ENCODE results near the gene CTTNBP2.

The CTTNBP2 gene

DNA sequence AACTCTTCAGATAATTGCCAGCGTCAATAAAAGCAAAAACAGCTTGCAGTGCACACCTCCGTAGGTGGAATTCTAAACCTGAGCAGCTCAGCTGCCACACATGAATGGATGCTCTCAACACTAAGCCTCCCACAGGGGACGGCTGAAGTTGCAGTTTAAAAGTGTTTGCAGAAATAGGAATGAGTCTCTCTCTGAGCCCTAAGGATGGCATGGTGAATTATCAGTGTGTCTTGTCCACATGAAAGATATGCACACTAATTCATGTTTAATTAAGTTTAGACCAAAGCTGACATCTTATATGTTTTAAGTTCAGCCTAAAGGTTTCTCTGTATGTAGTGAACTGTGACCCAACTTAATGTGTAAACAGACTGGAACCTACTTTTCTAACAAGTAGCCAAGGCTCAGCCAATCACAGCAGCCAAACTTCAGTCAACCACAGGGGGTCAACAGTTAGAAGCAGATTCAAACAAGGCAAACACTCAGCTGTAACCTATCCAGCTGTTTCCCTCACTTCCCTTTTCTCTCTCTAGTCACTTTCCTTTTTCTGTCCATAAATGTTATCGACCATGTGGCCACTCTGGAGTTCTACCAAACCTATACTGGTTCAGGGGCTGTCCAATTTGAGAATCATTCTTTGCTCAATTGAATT lies 38.1 kb downstream of the CTTNBP2 start:
- no peak overlapping the region for H3K27ac ChIP-seq (ENCODE audit: low read depth, low read length)
- no peaks in the 10 kb centered on the region for H3K27me3 ChIP-seq (ENCODE audit: control insufficient read depth, insufficient read depth, low read length)
- H3K9ac ChIP-seq (ENCODE audit: low read length) = no peak overlapping the region
- no peaks in the 10 kb centered on the region for H3K4me1 ChIP-seq (ENCODE audit: control insufficient read depth, insufficient read depth, low read length)
- no peak overlapping the region for H3K4me3 ChIP-seq (ENCODE audit: low read length)
- no peaks in the 10 kb centered on the region for H3K36me3 ChIP-seq (ENCODE audit: control insufficient read depth, insufficient read depth, low read length)

DNA sequence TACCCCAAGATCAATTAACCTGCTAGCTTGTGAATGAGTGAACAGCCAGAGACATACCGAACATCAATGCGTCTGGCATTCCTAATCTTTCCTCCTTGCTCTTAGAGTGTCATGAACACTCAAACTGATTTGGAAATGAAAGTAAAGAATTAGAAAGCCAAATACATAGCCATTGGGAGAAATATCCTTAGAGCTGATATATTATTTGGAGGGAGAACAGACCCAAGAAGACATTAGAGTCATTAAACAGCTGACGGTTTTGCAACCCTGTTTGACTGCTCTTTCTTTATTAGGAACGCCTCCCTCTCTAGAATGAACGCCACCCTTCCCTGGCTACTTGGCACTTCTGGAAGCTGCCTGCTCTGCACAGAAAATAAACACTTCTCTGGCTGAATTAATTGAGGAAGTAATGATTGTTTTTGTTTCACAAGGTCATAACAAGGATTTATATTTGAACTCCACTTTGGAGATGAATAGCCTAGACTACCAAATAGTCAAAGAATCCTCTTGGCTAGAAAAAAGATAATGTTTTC lies 42.8 kb downstream of the CTTNBP2 start:
- peaks cover 3% of the 10 kb centered on the region for H3K4me1 ChIP-seq (ENCODE audit: control insufficient read depth, insufficient read depth, low read length)
- no peaks in the 10 kb centered on the region for H3K27me3 ChIP-seq (ENCODE audit: control insufficient read depth, insufficient read depth, low read length)
- H3K27ac ChIP-seq (ENCODE audit: low read depth, low read length) = no peak overlapping the region
- no peak overlapping the region for H3K9ac ChIP-seq (ENCODE audit: low read length)
- H3K4me3 ChIP-seq (ENCODE audit: low read length) = peak overlapping the region; percentile 11
- H3K36me3 ChIP-seq (ENCODE audit: control insufficient read depth, insufficient read depth, low read length) = no peaks in the 10 kb centered on the region

DNA sequence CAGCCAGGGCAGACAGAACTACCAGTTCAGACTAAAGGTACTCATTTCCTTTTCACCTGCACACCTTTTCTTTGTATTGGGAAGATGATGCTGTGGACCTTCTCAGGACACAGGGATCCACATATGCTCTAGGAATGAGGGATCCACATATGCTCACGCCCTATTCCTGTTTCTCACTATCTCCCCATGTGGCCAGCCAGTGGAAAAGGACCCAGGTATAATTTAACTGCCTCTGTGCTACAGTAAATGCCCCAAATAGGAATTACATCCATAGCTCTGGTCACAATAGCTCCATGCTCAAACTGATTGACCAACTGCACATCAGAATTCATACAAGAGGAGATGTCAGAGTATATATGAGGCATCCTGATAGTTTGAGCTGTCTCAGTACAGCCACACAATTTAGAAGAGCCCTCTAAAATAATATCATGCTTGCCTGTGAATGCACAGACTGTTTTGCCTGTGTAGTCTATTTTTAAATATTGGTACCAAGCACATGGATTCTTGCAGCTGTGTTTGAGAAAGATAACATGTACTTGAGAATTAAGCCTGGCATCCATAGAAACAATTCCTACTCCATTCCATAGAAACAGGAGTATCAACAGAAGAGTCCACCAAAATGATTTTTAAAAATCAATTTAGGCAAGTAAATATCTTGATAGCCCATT lies 43.7 kb downstream of the CTTNBP2 start:
- no peaks in the 10 kb centered on the region for H3K36me3 ChIP-seq (ENCODE audit: control insufficient read depth, insufficient read depth, low read length)
- H3K27me3 ChIP-seq (ENCODE audit: control insufficient read depth, insufficient read depth, low read length) = no peaks in the 10 kb centered on the region
- no peak overlapping the region for H3K27ac ChIP-seq (ENCODE audit: low read depth, low read length)
- H3K4me3 ChIP-seq (ENCODE audit: low read length) = no peak overlapping the region
- no peak overlapping the region for H3K9ac ChIP-seq (ENCODE audit: low read length)
- peaks cover 3% of the 10 kb centered on the region for H3K4me1 ChIP-seq (ENCODE audit: control insufficient read depth, insufficient read depth, low read length)

DNA sequence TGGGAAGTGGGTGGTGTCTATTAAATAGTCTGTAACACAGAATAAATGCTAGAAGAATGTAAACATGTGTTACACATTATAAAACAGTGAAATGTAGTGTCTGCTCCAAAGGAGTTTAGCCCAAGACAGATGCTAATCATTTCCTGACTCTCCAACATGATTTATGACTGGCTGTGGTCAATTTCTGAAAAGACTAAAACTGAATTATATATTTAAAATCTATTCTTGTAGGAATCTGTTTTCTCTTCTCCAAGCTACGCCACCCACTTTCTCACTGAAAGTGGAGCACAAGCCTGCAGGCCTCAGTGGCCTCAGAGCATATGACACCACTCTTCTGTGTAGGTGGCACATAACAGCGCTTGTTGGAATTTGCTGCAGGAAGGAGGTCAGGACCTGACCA lies 44.4 kb downstream of the CTTNBP2 start:
- no peak overlapping the region for H3K4me3 ChIP-seq (ENCODE audit: low read length)
- peaks cover 3% of the 10 kb centered on the region for H3K4me1 ChIP-seq (ENCODE audit: control insufficient read depth, insufficient read depth, low read length)
- no peak overlapping the region for H3K9ac ChIP-seq (ENCODE audit: low read length)
- H3K27me3 ChIP-seq (ENCODE audit: control insufficient read depth, insufficient read depth, low read length) = no peaks in the 10 kb centered on the region
- H3K27ac ChIP-seq (ENCODE audit: low read depth, low read length) = no peak overlapping the region
- H3K36me3 ChIP-seq (ENCODE audit: control insufficient read depth, insufficient read depth, low read length) = no peaks in the 10 kb centered on the region

DNA sequence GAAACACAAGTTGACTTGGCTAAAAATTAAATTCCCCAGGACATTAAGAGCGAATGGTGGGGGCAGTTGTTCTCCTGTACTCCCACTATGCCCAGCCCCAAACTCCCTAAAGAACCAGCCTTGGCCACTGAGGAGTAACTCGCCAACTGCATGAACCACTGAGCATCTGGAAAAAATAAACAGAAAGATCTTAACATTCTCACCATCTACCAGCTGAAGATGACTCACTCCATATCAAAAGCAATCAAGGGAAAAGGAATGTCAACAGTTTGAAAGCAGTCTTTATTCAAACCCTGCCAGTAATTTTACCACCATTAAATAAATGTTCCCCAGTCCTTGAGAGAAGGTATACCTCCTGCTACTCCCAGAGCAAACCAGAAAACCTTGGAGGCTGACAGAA lies 45.4 kb downstream of the CTTNBP2 start:
- Histone ChIP-seq H3K36me3 (ENCODE audit: control insufficient read depth, insufficient read depth, low read length) (no peaks in the 10 kb centered on the region), H3K4me3 (ENCODE audit: low read length) (no peak overlapping the region), H3K4me1 (ENCODE audit: control insufficient read depth, insufficient read depth, low read length) (peaks cover 3% of the 10 kb centered on the region), H3K27me3 (ENCODE audit: control insufficient read depth, insufficient read depth, low read length) (no peaks in the 10 kb centered on the region), H3K9ac (ENCODE audit: low read length) (no peak overlapping the region), H3K27ac (ENCODE audit: low read depth, low read length) (no peak overlapping the region)

DNA sequence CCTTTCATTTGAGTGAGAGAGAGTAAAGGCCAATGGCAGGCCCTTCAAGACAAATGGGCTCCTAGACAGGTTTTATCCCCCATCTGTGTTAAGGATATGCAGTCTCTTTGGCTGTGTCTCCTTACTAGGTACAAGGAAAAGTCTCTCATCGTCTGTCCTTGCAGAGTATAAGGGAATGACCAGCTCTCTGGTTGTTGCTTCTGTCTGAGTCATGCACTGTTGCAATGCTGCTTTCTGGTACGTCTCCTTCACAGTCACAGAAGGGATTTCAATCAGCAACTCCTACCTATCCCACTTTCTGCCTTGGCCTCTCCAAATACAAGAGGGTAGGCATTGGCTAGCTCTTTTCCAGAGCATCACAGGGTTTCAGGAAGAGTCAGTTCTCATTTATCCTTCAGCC lies 48.1 kb downstream of the CTTNBP2 start:
- Histone ChIP-seq H3K36me3 (ENCODE audit: control insufficient read depth, insufficient read depth, low read length) (no peaks in the 10 kb centered on the region), H3K4me1 (ENCODE audit: control insufficient read depth, insufficient read depth, low read length) (peaks cover 3% of the 10 kb centered on the region), H3K27ac (ENCODE audit: low read depth, low read length) (no peak overlapping the region), H3K9ac (ENCODE audit: low read length) (no peak overlapping the region), H3K27me3 (ENCODE audit: control insufficient read depth, insufficient read depth, low read length) (no peaks in the 10 kb centered on the region), H3K4me3 (ENCODE audit: low read length) (no peak overlapping the region)

DNA sequence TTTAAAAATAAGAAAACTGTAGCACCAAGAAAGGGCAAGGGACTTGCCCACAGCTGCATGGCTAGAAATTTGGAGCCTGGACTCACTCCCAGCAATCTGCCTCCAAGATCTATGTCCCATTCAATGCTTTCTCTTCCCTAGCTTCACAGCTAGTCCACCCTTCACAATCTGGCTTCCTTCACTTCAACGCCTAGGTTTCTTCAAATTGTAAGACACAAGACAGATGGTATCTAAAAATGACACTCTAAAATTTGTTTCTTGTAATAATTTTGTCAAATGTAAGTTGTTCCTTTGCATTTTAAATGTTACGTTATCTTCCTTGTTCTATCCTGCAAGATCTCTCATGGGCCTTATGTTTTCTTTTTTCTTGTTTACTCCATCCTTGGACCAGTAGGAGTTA lies 48.6 kb downstream of the CTTNBP2 start:
- Histone ChIP-seq H3K9ac (ENCODE audit: low read length) (no peak overlapping the region), H3K4me3 (ENCODE audit: low read length) (no peak overlapping the region), H3K36me3 (ENCODE audit: control insufficient read depth, insufficient read depth, low read length) (no peaks in the 10 kb centered on the region), H3K4me1 (ENCODE audit: control insufficient read depth, insufficient read depth, low read length) (peaks cover 3% of the 10 kb centered on the region), H3K27ac (ENCODE audit: low read depth, low read length) (no peak overlapping the region), H3K27me3 (ENCODE audit: control insufficient read depth, insufficient read depth, low read length) (no peaks in the 10 kb centered on the region)

DNA sequence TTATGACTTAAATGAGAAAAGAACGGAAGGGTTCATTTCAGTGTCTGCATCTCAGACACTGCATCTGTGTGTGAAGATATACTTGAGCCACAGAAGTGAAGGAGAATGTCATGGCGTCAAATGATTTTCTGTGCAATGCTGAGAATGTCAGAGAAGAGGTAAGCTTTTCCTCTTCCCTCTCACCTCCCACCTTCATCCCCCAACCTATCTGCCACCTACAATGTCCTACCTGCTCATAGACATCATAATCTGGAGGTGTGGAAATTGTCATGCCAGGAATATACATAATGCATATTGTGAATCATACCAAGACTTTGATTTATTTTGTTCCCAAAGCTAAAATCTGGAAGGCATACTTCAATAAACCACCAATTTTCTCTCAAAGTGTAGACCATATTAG lies 53.7 kb downstream of the CTTNBP2 start:
- Histone ChIP-seq H3K36me3 (ENCODE audit: control insufficient read depth, insufficient read depth, low read length) (no peaks in the 10 kb centered on the region), H3K27ac (ENCODE audit: low read depth, low read length) (no peak overlapping the region), H3K27me3 (ENCODE audit: control insufficient read depth, insufficient read depth, low read length) (no peaks in the 10 kb centered on the region), H3K9ac (ENCODE audit: low read length) (no peak overlapping the region), H3K4me3 (ENCODE audit: low read length) (no peak overlapping the region), H3K4me1 (ENCODE audit: control insufficient read depth, insufficient read depth, low read length) (no peaks in the 10 kb centered on the region)

DNA sequence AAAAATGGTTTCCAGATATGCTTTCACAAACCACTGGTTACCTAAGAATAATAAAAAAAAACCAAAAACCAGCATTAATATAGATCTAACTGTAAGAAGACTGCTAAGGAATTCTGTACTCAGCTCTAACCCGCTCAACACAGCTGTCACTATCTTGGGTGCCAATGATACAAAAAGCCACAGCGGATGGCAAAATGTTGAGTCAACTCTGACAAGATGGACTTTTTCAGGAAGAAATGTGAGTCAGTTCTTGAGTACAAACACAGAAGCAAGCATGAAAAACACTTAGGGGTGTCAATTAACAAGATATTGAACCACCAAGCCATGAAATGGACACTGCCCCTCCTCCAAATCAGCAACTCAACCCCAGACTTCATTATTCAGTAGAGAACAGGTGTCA lies 55.0 kb downstream of the CTTNBP2 start:
- no peak overlapping the region for H3K4me3 ChIP-seq (ENCODE audit: low read length)
- no peaks in the 10 kb centered on the region for H3K36me3 ChIP-seq (ENCODE audit: control insufficient read depth, insufficient read depth, low read length)
- H3K4me1 ChIP-seq (ENCODE audit: control insufficient read depth, insufficient read depth, low read length) = no peaks in the 10 kb centered on the region
- no peak overlapping the region for H3K27ac ChIP-seq (ENCODE audit: low read depth, low read length)
- H3K9ac ChIP-seq (ENCODE audit: low read length) = no peak overlapping the region
- H3K27me3 ChIP-seq (ENCODE audit: control insufficient read depth, insufficient read depth, low read length) = no peaks in the 10 kb centered on the region

DNA sequence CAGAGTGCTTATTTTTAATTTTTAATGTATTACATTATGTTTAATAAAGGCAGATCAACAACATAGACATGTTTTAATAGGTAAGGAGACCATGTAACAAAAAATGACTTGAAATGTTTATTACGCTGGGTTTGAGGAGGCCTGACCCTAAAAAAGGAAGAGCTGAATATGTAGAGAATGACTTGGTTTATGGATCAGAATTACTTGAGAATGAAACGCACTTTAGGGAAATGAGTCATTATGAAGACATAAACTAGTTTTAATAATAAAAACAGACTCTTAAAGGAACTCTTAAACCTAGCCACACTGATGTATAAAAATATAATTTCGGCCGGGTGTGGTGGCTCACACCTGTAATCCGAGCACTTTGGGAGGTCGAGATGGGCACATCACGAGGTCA lies 56.5 kb downstream of the CTTNBP2 start:
- Histone ChIP-seq H3K27me3 (ENCODE audit: control insufficient read depth, insufficient read depth, low read length) (no peaks in the 10 kb centered on the region), H3K27ac (ENCODE audit: low read depth, low read length) (no peak overlapping the region)

DNA sequence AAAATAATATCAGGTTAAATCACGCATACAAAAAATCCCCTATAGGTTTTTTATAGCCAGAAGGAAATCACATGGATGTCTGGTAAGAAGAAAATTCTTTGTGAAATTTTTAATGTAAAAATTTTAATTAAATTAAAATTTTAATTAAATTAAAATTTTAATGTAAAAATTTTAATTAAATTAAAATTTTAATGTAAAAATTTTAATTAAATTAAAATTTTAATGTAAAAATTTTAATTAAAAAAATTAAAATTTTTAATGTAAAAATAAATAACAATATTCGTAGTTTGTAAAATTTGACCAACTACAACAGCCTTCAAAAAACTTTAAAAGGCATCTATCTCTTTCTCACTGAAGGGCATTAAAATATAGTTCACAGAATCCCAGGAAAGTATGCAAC lies 61.5 kb downstream of the CTTNBP2 start:
- Histone ChIP-seq H3K4me3 (ENCODE audit: low read length) (no peak overlapping the region), H3K27ac (ENCODE audit: low read depth, low read length) (no peak overlapping the region), H3K36me3 (ENCODE audit: control insufficient read depth, insufficient read depth, low read length) (no peaks in the 10 kb centered on the region), H3K27me3 (ENCODE audit: control insufficient read depth, insufficient read depth, low read length) (no peaks in the 10 kb centered on the region), H3K4me1 (ENCODE audit: control insufficient read depth, insufficient read depth, low read length) (no peaks in the 10 kb centered on the region), H3K9ac (ENCODE audit: low read length) (no peak overlapping the region)

More for the DNA sequence above, 56.5 kb downstream of the CTTNBP2 start:
- Histone ChIP-seq H3K36me3 (ENCODE audit: control insufficient read depth, insufficient read depth, low read length) (no peaks in the 10 kb centered on the region), H3K9ac (ENCODE audit: low read length) (no peak overlapping the region), H3K4me1 (ENCODE audit: control insufficient read depth, insufficient read depth, low read length) (no peaks in the 10 kb centered on the region), H3K4me3 (ENCODE audit: low read length) (no peak overlapping the region)

DNA sequence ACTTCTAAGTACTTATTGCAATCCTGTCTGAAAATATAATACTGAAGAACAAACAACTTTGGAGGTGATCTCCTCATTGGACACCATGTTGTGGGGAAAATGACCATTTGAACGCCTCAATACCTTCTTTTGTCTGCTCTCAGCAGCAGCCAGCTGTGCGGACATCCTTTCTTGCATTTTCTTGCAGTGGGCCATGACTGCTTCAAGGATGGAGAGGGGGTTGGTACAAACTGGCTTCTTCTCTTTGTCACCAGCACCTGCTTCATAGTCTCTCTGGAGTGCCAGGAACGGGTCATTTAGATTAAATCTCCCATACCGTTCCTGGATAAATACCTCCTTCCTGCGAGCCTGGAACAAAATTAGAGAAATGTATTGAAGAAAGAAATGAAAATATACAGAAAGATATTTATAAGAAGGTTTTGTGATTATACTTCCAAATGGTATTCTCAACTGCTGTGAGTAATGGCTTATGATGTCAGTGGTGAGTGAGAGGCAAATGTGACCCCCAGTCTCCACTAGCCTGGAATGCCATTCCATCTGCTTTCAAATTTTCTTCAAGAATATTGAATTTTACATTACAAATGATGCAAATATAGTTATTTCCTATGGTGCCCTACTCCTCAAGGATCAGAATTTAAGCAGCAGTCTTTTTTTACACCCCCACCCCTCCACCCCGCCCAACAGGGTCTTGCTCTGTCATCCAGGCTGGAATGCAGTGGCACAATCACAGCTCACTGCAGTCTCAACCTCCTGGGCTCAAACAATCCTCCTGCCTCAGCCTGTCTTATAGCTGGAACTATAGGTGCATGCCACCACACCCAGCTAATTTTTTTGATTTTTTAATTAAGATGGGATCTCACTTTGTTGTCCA lies 62.4 kb downstream of the CTTNBP2 start:
- Histone ChIP-seq H3K9ac (ENCODE audit: low read length) (no peak overlapping the region), H3K4me1 (ENCODE audit: control insufficient read depth, insufficient read depth, low read length) (no peaks in the 10 kb centered on the region), H3K27me3 (ENCODE audit: control insufficient read depth, insufficient read depth, low read length) (no peaks in the 10 kb centered on the region), H3K4me3 (ENCODE audit: low read length) (no peak overlapping the region), H3K36me3 (ENCODE audit: control insufficient read depth, insufficient read depth, low read length) (no peaks in the 10 kb centered on the region), H3K27ac (ENCODE audit: low read depth, low read length) (no peak overlapping the region)
